Upper lobe of right lung (tissue), 1 donor: ENCODE results near the gene EYA2. TPM values are rescaled to one million over a fixed set of nuclear protein-coding genes. Genes with fewer than 3 reads are reported as not detected.

ENCODE experiments used
- ATAC-seq: fragments of 200-7000 bp; cut with Tn5 transposase; one replicate; pipeline ENCODE4 v1.9.1; 2020; ENCODE audit warnings: mild to moderate bottlenecking, moderate library complexity
- DNase-seq: peaks from one replicate; pipeline ENCODE4 v3.0.0-alpha.2; 2020
- H3K27ac ChIP-seq: fragments of 200-600 bp; one replicate; pipeline ENCODE4 v1.8.0; 2022
- H3K27me3 ChIP-seq: fragments of 200-600 bp; one replicate; pipeline ENCODE4 v1.8.0; 2022; ENCODE audit warnings: mild to moderate bottlenecking
- H3K36me3 ChIP-seq: fragments of 200-600 bp; one replicate; pipeline ENCODE4 v1.8.0; 2022
- H3K4me1 ChIP-seq: fragments of 200-600 bp; one replicate; pipeline ENCODE4 v1.8.0; 2022
- H3K4me3 ChIP-seq: fragments of 200-600 bp; one replicate; pipeline ENCODE4 v1.8.0; 2022; ENCODE audit warnings: mild to moderate bottlenecking
- H3K9me3 ChIP-seq: fragments of 200-600 bp; one replicate; pipeline ENCODE4 v1.8.0; 2022
- CTCF ChIP-seq: fragments of 200-600 bp; IDR thresholded peaks from one replicate; pipeline ENCODE4 v1.8.0; 2022; ENCODE audit warnings: antibody characterized with exemption
- intact Hi-C: fragments of 100-400 bp; cut with DNase I; formaldehyde crosslinking; loops from one replicate; pipeline ENCODE4 v1.11.0; 2022
- microRNA-seq: library from miRNA; unstranded; fragments of <30 nt; microRNA quantifications from one replicate; pipeline ENCODE4 v1.2.0, GENCODE V29; 2020; ENCODE audit warnings: borderline microRNAs expressed
- total RNA-seq: library from RNA; stranded (reverse); fragmentation: NEBNext Ultra II Directional; extraction: Animal tissue kit (Norgen Biotek cat#: 25700); gene quantifications from one replicate; pipeline ENCODE4 v1.2.1, GENCODE V29; 2021
- donor health status: DM: no; HTN: yes; CAD: no; lungs with severe emphysema.

The EYA2 gene
- total RNA-seq, 1 donor from 2014 or later: 1.8 TPM

- Histone ChIP-seq H3K4me3 (no peak overlapping the region), H3K4me1 (peaks cover 5% of the 10 kb centered on the region), H3K27me3 (no peaks in the 10 kb centered on the region)
These were observed 343.1 kb downstream of the EYA2 start for GRCh38 chr20:47237715-47238114.

More at GRCh38 chr20:47237715-47238114, 343.1 kb downstream of the EYA2 start:
- intact Hi-C loops: no loop called here
- no peak for ATAC-seq
- H3K27ac ChIP-seq: no peak overlapping the region
- no peaks in the 10 kb centered on the region for H3K9me3 ChIP-seq
- no peak for DNase-seq
- peaks cover 70% of the 10 kb centered on the region for H3K36me3 ChIP-seq
- TF ChIP-seq CTCF: no peak

Small RNA genes within 50 kb of the gene (microRNA-seq; reads per million reads assigned to microRNA genes)
- gene MIR3616: 0.66 reads per million

Other genes starting within 250 kb of the EYA2 start
- 1.6 TPM for gene SLC13A3, start 243.4 kb upstream of the EYA2 start, total RNA-seq
- 13.3 TPM for gene TP53RK, start 205.4 kb upstream of the EYA2 start, total RNA-seq
- 17.7 TPM for gene SLC2A10, start 185.2 kb upstream of the EYA2 start, total RNA-seq